CD1c-positive myeloid dendritic cell (primary cell): Measurements from ENCODE around the gene HBEGF.

Experiments
- DNase-seq: peaks from one replicate; pipeline ENCODE4 v3.0.0-alpha.2; 2016; ENCODE audit errors: extremely low spot score

Gene HBEGF

DNA sequence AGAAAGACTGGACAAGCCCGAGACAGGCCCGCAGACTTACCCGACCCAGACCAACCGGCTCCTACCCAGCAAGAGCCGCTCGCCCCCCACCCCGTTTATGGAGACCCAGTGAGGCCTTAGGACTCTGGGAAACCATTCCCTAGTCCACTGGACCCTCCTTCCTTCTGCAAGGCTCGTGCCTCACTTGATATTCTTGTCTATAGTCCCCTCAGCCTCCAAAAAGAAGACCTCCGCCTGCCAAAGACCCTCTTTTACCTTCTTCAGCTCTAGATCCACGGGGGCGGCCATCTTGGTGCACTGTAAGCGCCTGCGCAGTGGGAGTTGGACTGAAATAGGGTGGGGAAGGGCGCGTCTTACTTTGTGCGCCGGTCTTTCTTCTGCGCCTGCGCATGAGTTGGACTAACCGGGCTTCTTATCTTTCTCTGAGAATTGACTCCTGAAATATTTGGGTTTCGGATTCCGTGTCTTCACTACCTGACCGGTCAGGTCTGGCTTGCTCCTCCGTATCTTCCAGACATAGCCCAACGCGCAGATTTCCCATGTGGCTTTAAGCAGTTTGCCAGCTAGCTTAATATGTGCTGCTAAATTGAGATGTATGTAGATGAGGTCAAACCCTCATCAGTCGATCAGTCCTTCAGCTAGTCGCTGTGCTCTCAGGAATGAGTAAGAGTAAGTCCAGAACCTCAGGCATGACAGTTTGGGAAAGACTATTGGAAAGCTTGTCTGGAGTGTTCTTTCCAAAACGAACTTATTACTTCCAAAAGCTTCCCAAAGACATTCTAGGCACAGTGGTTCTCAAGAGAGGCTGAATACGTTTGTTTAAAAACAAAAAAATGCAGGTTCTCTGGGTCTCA lies 43.4 kb downstream of the HBEGF start, which contains the start of gene PFDN1:
TSS of gene PFDN1 (minus strand) at position 316 of the 854 bp plus-strand sequence. CDS start at position 288, 28 bp downstream.
- DNase-seq = peak; percentile 97

DNA sequence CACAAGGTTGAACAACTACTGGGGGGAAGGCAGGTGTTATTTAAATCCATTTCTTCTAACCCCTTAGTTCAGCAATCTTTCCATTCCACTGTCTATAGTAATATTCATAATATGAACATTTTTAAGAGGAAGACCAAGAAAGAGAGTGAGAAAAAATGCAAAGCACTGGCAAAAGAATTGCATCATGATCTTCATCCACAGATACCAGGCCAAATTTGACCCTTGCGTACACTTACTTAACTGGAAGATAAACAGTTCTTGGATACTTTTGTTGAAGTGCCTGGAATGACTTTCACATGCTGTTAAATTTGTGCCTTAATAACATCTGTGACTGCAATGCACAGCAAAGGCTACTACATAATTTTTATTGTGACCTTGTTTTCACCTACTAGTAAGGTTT lies 45.3 kb downstream of the HBEGF start:
- no peak for DNase-seq

DNA sequence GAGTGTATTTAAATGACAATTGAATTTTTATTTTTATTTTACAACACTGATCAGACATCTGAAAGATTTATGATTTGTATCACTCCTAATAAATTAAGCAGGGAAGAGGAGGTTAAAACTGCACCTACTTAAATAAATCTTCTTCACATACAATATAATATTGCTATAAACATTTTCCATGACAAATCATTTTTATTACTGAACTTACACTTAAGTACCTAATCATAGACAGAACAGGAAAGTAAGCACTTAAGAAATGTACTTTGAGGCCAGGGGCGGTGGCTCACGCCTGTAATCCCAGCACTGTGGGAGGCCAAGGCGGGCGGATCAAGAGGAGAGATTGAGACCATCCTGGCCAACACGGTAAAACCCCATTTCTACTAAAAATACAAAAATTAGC lies 47.3 kb downstream of the HBEGF start:
- no peak for DNase-seq

DNA sequence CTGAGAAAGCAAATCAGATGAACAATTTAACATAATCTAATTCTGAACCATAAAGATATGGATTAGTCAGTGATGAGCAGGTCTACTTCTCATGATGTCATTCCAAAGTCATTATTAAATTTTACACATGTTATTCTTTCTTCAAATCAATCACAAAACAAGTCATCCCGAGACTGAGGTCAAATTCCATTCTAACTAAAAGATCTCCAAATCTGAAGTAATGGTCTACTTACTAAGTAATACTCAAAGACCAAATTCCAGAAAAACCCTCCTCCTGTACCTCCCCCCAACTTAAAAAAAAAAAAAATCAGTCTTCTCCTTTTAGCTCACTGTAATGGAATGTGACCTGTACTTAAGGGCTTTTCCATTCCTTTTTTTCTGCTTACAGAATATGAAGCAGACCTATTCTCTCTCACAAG lies 48.2 kb downstream of the HBEGF start:
- DNase-seq = no peak

DNA sequence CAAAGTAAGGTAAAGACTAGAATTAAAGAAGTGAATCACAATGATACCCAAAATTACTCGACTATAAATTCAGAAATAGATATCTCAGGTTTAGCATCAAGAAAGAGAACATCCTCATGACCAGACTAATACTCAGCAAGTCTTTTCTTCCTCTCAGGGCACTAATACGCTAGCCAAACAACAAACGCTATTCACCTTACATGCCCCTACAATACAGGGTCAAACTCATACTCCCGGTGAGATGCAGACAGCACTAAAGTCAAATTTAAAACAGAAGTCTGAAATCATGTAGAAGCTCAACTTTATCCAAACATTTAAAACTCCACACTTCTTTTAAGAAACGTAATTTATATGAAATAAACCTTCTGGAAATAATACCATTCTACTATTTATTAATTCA lies 49.1 kb downstream of the HBEGF start:
- no peak for DNase-seq

DNA sequence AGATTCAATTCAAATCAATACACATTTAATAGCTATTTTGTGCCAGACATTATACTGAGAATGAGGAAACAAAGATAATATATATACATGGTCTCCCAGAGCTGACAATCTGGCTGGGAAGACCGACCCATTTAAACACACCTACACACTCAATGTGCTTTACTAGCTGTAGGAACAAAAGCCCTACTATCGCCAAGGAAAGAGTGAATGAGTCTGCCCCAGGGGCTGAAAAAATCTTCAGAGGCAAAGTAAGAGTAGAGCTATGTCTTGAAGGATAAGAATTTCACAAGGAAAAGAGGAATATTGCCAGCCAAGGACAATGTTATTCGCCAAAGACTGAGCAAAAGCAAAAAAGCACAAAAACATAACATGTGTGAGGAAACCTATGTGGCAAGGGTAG lies 50.1 kb downstream of the HBEGF start:
- DNase-seq = no peak

DNA sequence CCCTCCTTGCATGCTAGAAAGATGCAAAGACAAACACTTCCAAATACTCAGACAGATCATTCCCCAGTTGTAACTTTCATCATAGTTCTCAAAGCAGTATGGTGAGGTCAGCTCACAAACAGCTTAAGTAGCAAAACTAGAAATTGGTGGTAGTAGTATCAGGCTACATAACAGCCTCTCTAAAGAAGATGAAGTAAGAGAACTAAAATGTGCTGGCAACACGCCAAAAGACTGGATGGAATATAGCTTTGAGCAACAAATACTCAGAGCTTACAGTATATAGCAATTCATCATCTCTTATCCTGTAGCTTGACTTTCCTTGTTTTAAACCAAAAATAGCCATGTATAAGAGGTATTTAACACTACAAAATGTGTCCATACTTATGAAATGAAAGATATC lies 51.0 kb downstream of the HBEGF start:
- DNase-seq = peak; percentile 58

DNA sequence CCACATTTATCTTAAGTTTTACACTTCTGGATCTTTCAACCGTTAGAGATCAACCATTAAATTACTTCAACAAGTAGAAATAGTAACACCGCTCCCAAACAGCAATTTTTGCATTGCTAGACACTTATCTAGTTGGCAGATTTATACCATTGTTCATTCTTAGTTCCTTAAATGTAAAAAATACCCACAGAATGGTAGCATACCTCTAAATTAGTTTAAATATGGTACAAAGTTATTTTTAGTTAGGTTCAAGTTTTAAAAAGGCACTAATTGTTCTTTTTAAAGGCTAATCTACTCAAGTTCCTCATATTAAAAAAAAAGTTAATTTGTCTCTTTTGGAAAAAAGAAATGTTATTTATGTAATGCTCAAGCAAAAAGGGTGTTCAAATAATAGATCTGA lies 51.6 kb downstream of the HBEGF start:
- no peak for DNase-seq

DNA sequence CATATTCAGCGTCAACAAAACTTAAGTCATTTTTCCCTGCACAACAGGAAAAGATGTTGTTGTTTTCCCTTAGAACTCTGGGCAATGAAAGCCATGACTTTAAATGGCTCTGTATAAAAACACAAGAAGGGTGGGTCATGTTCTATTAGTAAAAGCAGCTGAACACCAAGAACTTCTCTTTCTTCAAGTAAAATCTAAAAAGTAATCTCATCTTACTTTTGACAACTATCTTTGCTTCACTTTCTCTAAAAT lies 52.6 kb downstream of the HBEGF start:
- no peak for DNase-seq

DNA sequence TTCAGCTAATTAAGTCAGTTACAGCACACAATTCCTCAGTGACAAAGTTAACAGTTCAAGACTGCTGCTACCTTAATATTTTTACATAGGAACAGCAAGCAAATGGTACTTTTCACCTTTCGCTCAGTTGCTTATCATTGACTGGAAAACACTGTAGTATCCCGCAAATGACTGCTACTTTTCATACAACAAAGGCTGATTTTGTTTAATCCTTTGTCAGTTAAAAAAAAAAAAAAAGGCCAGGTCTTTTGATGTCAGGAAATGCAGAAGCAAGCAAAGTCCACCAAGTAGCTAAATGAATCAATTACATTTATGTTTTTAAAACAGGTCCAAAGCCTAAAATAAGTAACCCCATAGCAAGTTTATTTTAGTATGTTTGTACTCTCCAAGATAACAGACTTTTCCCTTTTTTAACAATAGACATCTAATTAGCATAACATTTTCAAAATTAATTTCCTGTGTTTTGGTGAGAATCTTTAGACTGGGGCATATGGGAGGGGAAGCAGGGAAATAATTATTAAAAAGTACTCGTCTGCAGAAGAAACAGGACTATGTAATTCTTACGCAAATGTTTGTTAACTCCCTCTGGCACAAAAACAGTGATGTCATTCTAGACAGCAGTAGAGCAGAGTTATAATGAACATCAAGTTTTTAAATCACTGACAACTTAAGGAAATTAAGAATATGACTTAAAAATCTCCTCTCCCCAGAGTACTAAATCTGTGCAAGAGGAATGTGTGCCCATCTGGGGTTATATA lies 53.1 kb downstream of the HBEGF start:
- no peak for DNase-seq

DNA sequence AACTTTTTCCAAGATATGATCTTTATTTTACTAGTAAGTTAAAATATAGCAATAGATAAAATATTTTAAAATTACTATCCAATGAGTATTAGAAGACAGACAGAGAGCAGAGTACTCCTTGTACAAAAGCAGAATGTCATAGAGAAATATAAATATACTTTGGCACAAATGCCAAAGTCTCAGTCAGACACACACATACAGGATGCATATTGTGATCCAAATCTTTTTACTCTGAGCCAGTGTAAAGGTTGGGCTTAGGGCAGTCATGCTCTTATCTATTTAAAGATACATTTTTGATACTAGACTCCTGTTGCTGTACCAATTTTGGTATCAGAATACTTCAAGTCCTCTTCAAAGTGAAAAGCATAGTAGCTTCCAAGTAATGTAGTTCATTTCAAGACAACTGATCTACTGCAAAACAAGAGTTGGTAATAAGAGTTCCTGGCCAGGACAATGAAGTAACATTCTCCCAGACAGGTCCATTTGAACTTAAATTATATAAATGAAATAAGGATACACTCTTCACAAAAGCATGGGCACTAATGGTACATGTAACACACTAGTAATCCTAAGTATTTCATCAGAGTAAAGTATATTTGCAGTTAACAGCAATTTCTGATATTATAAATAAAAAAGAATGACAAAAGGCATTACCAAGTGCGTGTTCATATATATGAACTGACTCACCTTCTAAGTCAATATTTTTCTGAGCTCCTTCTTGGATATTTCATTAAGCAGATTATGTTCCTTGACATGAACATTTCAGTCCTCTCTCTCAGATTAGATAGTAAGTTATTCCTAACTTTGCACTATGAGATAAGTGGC lies 54.0 kb downstream of the HBEGF start:
- DNase-seq = no peak

DNA sequence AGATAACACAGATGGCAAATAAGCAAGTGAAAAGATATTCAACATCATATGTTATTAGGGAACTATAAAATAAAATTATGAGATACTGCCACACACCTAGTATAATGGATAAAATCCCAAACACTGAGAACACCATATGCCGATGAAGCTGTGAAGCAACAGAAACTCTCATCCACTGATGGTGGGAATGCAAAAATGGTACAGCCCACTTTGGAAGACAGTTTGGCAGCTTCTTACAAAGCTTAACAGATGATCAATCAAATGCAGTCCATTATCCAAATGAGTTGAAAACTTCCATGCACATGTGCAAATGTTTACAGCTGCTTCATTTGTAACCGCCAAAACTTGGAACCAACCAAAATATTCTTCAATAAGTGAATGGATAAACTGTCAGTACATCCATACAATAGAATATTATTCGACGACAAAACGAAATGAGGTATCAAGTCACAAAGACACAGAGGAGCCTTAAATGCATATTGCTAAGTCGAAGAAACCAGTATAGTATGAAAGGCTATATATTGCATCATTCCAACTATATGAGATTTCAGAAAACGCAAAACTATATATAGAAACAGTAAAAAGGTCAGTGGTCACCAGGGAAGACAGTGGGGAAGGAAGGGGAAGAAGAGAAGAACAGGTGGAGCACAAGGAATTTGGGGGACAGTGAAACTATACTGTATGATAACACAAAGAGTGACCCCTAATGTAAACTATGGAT lies 58.4 kb downstream of the HBEGF start:
- no peak for DNase-seq

DNA sequence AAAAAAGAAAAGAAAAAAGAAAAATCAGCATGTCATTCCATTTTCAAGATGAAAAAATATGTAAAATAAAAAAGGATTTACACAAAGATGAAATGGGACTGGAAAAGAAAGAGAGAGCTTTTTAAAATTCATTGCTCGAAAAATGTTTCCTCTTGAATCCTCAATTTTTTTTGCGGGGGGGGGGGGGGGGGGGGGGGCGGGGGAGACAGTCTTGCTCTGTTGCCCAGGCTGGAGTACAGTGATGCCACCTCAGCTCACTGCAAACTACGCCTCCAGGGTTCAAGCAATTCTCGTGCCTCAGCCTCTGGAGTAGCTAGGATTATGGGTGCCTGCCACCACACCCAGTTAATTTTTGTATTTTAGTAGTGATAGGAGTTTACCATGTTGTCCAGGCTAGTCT lies 60.0 kb downstream of the HBEGF start:
- DNase-seq = no peak

DNA sequence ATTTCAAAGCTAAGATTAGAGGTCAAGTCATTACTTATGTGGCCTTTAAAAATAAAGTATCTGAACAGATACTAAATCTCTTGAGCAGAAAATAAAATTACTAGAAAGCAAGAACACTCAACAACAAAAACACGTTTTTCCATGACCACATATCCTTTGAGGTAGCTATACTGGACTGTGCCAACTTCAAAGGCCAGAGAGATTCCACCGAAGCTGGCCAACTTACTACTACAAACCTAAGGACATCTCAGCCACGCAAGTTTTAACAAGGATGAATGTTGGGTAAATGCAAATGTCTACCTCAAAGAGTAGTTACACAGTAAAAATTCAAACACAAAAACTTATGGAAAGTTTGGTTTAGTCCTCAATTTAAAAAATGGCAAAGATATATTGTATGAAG lies 62.4 kb downstream of the HBEGF start:
- DNase-seq = no peak
